ENCODE results near the gene VAMP3. TPM values are rescaled to one million over a fixed set of nuclear protein-coding genes. Genes with fewer than 3 reads are reported as not detected.

VAMP3 gene
- total and polyA plus RNA-seq, 2 experiments from 2014 or later = 82.5 to 109 TPM

DNA sequence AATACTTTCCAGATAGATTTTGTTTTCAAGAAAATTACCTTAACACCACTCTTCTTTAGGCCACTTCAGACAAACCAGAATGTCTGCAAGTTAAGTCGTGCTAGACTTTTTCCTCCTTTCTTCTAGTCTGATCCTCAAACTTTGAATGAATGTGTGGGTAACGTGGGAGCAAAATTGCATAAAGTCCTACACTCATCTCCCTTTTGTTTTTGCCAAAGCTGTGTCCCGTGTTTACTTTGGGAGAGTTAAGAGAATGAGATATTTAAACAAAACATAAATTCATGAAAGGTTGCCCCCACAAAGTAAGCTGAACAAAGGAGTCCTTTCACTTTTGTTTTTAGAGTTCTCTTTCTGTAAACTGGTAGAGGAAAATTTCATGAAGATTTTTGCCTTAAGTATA is 16.9 kb upstream of the VAMP3 start:
- no peaks in the 10 kb centered on the region for H3K9me2 ChIP-seq (replicated peaks; ENCODE audit: insufficient read depth)
- no peaks in the 10 kb centered on the region for H4K20me1 ChIP-seq (ENCODE audit: insufficient read depth, poor library complexity, severe bottlenecking)
- H3K27ac ChIP-seq = no peak overlapping the region
- no peak overlapping the region for H3K4me2 ChIP-seq
- H3K4me3 ChIP-seq = no peak overlapping the region
- no peak overlapping the region for H2AFZ ChIP-seq
- H3K79me2 ChIP-seq = no peaks in the 10 kb centered on the region
- H3K9me3 ChIP-seq (ENCODE audit: low read depth) = no peaks in the 10 kb centered on the region
- no peaks in the 10 kb centered on the region for H3K36me3 ChIP-seq (replicated peaks; ENCODE audit: insufficient read depth, low read depth)
- TF ChIP-seq EZH2 (IDR thresholded peaks at IDR 0.05; ENCODE audit: borderline replicate concordance) (no peak), EZH2phosphoT487 (IDR thresholded peaks at IDR 0.05; ENCODE audit: low read depth, severe bottlenecking, unreplicated experiment) (no peak)
- TF ChIP-seq, protein P1, sequence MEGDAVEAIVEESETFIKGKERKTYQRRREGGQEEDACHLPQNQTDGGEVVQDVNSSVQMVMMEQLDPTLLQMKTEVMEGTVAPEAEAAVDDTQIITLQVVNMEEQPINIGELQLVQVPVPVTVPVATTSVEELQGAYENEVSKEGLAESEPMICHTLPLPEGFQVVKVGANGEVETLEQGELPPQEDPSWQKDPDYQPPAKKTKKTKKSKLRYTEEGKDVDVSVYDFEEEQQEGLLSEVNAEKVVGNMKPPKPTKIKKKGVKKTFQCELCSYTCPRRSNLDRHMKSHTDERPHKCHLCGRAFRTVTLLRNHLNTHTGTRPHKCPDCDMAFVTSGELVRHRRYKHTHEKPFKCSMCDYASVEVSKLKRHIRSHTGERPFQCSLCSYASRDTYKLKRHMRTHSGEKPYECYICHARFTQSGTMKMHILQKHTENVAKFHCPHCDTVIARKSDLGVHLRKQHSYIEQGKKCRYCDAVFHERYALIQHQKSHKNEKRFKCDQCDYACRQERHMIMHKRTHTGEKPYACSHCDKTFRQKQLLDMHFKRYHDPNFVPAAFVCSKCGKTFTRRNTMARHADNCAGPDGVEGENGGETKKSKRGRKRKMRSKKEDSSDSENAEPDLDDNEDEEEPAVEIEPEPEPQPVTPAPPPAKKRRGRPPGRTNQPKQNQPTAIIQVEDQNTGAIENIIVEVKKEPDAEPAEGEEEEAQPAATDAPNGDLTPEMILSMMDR (IDR thresholded peaks at IDR 0.05; ENCODE audit: poor library complexity) = no peak
- no peaks in the 10 kb centered on the region for H3K27me3 ChIP-seq
- DNase-seq (ENCODE audit: low spot score) = no peak
- 75% methylated on average over 3 of the region's 3 CpGs for WGBS (ENCODE audit: low lambda C conversion rate, missing lambda C conversion rate)
- H3K4me1 ChIP-seq (ENCODE audit: insufficient read depth) = no peaks in the 10 kb centered on the region

DNA sequence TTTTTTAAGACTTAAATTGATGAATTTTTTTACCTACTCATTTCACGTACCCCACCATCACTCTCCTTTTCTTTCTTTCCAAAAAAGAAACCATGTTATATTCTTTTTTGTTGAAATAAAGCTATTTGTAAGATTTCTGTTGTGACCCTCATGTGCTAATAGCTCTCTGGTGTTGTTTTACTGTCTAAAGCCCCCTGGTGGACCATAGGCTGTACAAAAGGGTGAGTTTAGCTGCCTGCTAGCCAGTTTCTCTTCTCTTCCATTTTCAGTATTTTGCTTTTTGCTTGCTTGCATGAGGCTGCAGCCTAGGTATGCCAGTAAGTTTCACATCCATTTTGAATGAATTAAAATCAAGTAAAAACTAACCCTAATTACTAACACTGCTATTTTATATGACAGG is 15.6 kb upstream of the VAMP3 start:
- no peaks in the 10 kb centered on the region for H3K36me3 ChIP-seq (replicated peaks; ENCODE audit: insufficient read depth, low read depth)
- H3K9me2 ChIP-seq (replicated peaks; ENCODE audit: insufficient read depth) = no peaks in the 10 kb centered on the region
- no peak overlapping the region for H3K27ac ChIP-seq
- no peaks in the 10 kb centered on the region for H4K20me1 ChIP-seq (ENCODE audit: insufficient read depth, poor library complexity, severe bottlenecking)
- H2AFZ ChIP-seq = no peak overlapping the region
- WGBS (ENCODE audit: low lambda C conversion rate, missing lambda C conversion rate) = 100% methylated on average over 1 of the region's 1 CpG
- no peak overlapping the region for H3K4me3 ChIP-seq
- no peaks in the 10 kb centered on the region for H3K4me1 ChIP-seq (ENCODE audit: insufficient read depth)
- H3K9me3 ChIP-seq (ENCODE audit: low read depth) = no peaks in the 10 kb centered on the region
- DNase-seq (ENCODE audit: low spot score) = no peak
- H3K27me3 ChIP-seq = no peaks in the 10 kb centered on the region
- no peak for TF ChIP-seq EZH2 (IDR thresholded peaks at IDR 0.05; ENCODE audit: borderline replicate concordance)
- TF ChIP-seq, protein P1 (IDR thresholded peaks at IDR 0.05; ENCODE audit: poor library complexity) = peak; percentile 28
- H3K4me2 ChIP-seq = no peak overlapping the region
- no peaks in the 10 kb centered on the region for H3K79me2 ChIP-seq

DNA sequence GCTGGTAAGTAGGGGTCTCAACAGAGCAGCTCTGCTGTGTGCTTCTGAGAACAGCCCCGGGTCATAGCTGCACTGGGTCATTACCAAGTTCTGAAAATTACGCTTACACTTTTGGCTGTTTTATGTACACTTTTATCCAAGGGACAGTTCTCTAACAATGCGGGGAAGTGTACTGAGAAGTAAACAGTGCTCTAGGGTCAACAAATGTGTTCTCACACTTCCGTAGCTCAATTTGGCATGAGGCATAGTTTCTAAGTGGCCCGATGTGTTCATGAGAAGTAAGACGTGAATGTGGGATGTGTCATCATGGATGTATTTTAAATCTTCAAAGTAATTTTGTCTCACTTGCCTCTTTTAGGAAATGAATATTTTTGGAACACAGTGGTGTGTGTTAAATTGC is 10.9 kb upstream of the VAMP3 start:
- no peak for DNase-seq (ENCODE audit: low spot score)
- Histone ChIP-seq H3K79me2 (no peaks in the 10 kb centered on the region), H3K27me3 (no peaks in the 10 kb centered on the region), H3K9me2 (replicated peaks; ENCODE audit: insufficient read depth) (no peaks in the 10 kb centered on the region), H3K4me3 (no peak overlapping the region), H2AFZ (no peak overlapping the region), H4K20me1 (ENCODE audit: insufficient read depth, poor library complexity, severe bottlenecking) (no peaks in the 10 kb centered on the region), H3K4me2 (no peak overlapping the region), H3K36me3 (replicated peaks; ENCODE audit: insufficient read depth, low read depth) (no peaks in the 10 kb centered on the region), H3K4me1 (ENCODE audit: insufficient read depth) (no peaks in the 10 kb centered on the region), H3K27ac (no peak overlapping the region), H3K9me3 (ENCODE audit: low read depth) (no peaks in the 10 kb centered on the region)
- WGBS (ENCODE audit: low lambda C conversion rate, missing lambda C conversion rate) = 93% methylated on average over 6 of the region's 6 CpGs
- TF ChIP-seq, protein P1 (IDR thresholded peaks at IDR 0.05; ENCODE audit: poor library complexity) = no peak
- TF ChIP-seq EZH2phosphoT487 (IDR thresholded peaks at IDR 0.05; ENCODE audit: low read depth, severe bottlenecking, unreplicated experiment) (no peak), EZH2 (IDR thresholded peaks at IDR 0.05; ENCODE audit: borderline replicate concordance) (no peak)

DNA sequence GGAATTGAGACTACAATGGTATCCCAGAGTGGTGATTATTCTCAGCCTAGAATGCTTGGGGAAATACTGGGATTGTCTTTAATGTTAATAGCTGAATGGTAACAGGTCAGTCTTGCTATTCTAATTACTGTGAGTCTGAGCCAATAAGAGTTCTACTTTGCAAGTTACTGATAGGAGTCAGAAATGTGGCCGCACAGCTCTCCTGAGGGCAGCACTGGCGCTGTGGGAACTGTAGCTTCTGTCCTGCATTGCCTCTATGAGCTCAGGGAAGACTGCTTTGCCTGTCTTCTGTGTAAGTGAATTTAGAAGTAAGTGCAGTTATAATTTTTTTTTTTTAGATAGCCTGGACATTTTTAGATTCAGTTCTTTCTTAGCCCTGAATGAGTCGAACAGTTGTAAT is 10.0 kb upstream of the VAMP3 start:
- no peaks in the 10 kb centered on the region for H3K9me2 ChIP-seq (replicated peaks; ENCODE audit: insufficient read depth)
- no peaks in the 10 kb centered on the region for H3K9me3 ChIP-seq (ENCODE audit: low read depth)
- H3K4me2 ChIP-seq = no peak overlapping the region
- H3K79me2 ChIP-seq = no peaks in the 10 kb centered on the region
- no peaks in the 10 kb centered on the region for H3K4me1 ChIP-seq (ENCODE audit: insufficient read depth)
- no peaks in the 10 kb centered on the region for H4K20me1 ChIP-seq (ENCODE audit: insufficient read depth, poor library complexity, severe bottlenecking)
- no peak overlapping the region for H3K4me3 ChIP-seq
- no peak overlapping the region for H3K27ac ChIP-seq
- no peaks in the 10 kb centered on the region for H3K36me3 ChIP-seq (replicated peaks; ENCODE audit: insufficient read depth, low read depth)
- no peak overlapping the region for H2AFZ ChIP-seq
- no peak for DNase-seq (ENCODE audit: low spot score)
- no peaks in the 10 kb centered on the region for H3K27me3 ChIP-seq
- no peak for TF ChIP-seq EZH2phosphoT487 (IDR thresholded peaks at IDR 0.05; ENCODE audit: low read depth, severe bottlenecking, unreplicated experiment)
- TF ChIP-seq, protein P1 (IDR thresholded peaks at IDR 0.05; ENCODE audit: poor library complexity) = no peak
- TF ChIP-seq EZH2 (IDR thresholded peaks at IDR 0.05; ENCODE audit: borderline replicate concordance) = no peak
- WGBS (ENCODE audit: low lambda C conversion rate, missing lambda C conversion rate) = 81% methylated on average over 3 of the region's 3 CpGs
